Panc1 (cell line): ENCODE measurements around the gene HMCN2. TPM values are rescaled to one million over a fixed set of nuclear protein-coding genes. Genes with fewer than 3 reads are reported as not detected.

Source experiments
- ATAC-seq: fragments of 200-7000 bp; cut with Tn5 transposase; 2 replicates; pipeline ENCODE4 v1.9.1; 2020; ENCODE audit warnings: mild to moderate bottlenecking, moderate library complexity
- BruUV-seq: library from RNA; stranded (reverse); fragments of 400-500 nt; replicated peaks from 2 replicates; lab custom pipeline; 2021; lab: Mats Ljungman, UMichigan
- CTCF ChIA-PET: fragments of 300-600 bp; sonication (Branson Sonifier 250); formaldehyde crosslinking; loops from one replicate; lab custom pipeline; 2022; ENCODE audit warnings: antibody characterized with exemption; lab: Charles Lee
- POLR2A ChIA-PET: fragments of 300-600 bp; sonication (Branson Sonifier 250); formaldehyde crosslinking; loops from one replicate; lab custom pipeline; 2022; ENCODE audit warnings: antibody characterized with exemption; lab: Charles Lee
- DNase-seq: peaks from one replicate; pipeline ENCODE4 v3.0.0-alpha.2; 2010; ENCODE audit warnings: low read depth, low spot score
- H3K27ac ChIP-seq: 2 replicates; pipeline ENCODE4 v1.5.1; 2011; ENCODE audit warnings: mild to moderate bottlenecking, low read length, inconsistent platforms
- H3K27me3 ChIP-seq: fragments of 200-500 bp; sonication (Bioruptor generic); 2 replicates; pipeline ENCODE4 v1.6.0; 2014; ENCODE audit warnings: low read length, inconsistent platforms; ENCODE audit not compliant: control insufficient read depth, insufficient read depth
- H3K36me3 ChIP-seq: fragments of 200-500 bp; sonication (Bioruptor generic); 2 replicates; pipeline ENCODE4 v1.5.1; 2014; ENCODE audit warnings: inconsistent platforms, mild to moderate bottlenecking, low read length, moderate library complexity; ENCODE audit not compliant: control insufficient read depth, insufficient read depth
- H3K4me1 ChIP-seq: 2 replicates; pipeline ENCODE4 v1.5.1; 2011; ENCODE audit warnings: inconsistent platforms, mild to moderate bottlenecking, low read length, moderate library complexity; ENCODE audit not compliant: control insufficient read depth, insufficient read depth
- H3K4me3 ChIP-seq, 2 experiments: 2 replicates each; pipeline ENCODE4 v1.5.1; 2011 to 2012; ENCODE audit warnings: low read depth in 2 of 2, low read length in 2 of 2, mild to moderate bottlenecking in 2 of 2, inconsistent platforms in 1 of 2, moderate library complexity in 1 of 2
- H3K9me3 ChIP-seq: fragments of 200-500 bp; sonication (Bioruptor generic); 2 replicates; pipeline ENCODE4 v1.5.1; 2014; ENCODE audit warnings: low read depth, mild to moderate bottlenecking, inconsistent platforms, low read length, moderate library complexity; ENCODE audit not compliant: control insufficient read depth, insufficient read depth
- CTCF ChIP-seq: fragments of 450-650 bp; IDR thresholded peaks from 2 replicates; pipeline ENCODE4 v1.5.1; 2017; ENCODE audit warnings: mild to moderate bottlenecking
- POLR2AphosphoS5 ChIP-seq: IDR thresholded peaks from 2 replicates; pipeline ENCODE4 v1.6.1; 2012; ENCODE audit warnings: mild to moderate bottlenecking, low read depth, low read length, moderate library complexity
- SIN3A ChIP-seq: IDR thresholded peaks from 2 replicates; pipeline ENCODE4 v1.6.1; 2012; ENCODE audit warnings: low read depth, mild to moderate bottlenecking, low read length, moderate library complexity, borderline replicate concordance; ENCODE audit not compliant: insufficient read depth
- TCF7L2 ChIP-seq: IDR thresholded peaks from 2 replicates; pipeline ENCODE4 v1.6.1; 2011; ENCODE audit warnings: mild to moderate bottlenecking, low read depth, low read length, inconsistent platforms
- in situ Hi-C: cut with HindIII; loops from 2 replicates; pipeline ENCODE4 v1.10.0; 2016; ENCODE audit warnings: low sequenced_read_pairs, low pct_unique_long_range_greater_than_20kb
- intact Hi-C: fragments of 100-400 bp; cut with micrococcal nuclease; formaldehyde crosslinking; loops from one replicate; pipeline ENCODE4 v1.10.0; 2022; ENCODE audit not compliant: unreplicated experiment
- total RNA-seq: library from RNA; stranded (reverse); gene quantifications from one replicate; pipeline ENCODE4 v1.2.1, GENCODE V29; 2021; ENCODE audit not compliant: unreplicated experiment
- TF ChIP-seq, protein P1 (sequence below), 2 experiments: IDR thresholded peaks; 2 replicates each; pipeline ENCODE4 v1.6.1; 2011 to 2012; ENCODE audit warnings: low read depth in 2 of 2, control low read depth in 1 of 2, low read length in 1 of 2, mild to moderate bottlenecking in 1 of 2, moderate library complexity in 1 of 2; ENCODE audit not compliant: insufficient read depth in 1 of 2

The HMCN2 gene
- total RNA-seq, 1 experiment from 2014 or later = 0.05 TPM

GRCh38 chr9:130286781-130287428 is 21.3 kb downstream of the HMCN2 start:
- BruUV-seq = no TSS peak
- no peaks in the 10 kb centered on the region for H3K9me3 ChIP-seq
- intact Hi-C loops = no loop called here
- H3K36me3 ChIP-seq = no peaks in the 10 kb centered on the region
- H3K4me1 ChIP-seq = no peaks in the 10 kb centered on the region
- ATAC-seq (no peak), DNase-seq (no peak)
- no peak overlapping the region for H3K4me3 ChIP-seq
- POLR2A ChIA-PET = no interaction called here
- in situ Hi-C loops = no loop called here
- no peak for TF ChIP-seq CTCF
- TF ChIP-seq, protein P1, sequence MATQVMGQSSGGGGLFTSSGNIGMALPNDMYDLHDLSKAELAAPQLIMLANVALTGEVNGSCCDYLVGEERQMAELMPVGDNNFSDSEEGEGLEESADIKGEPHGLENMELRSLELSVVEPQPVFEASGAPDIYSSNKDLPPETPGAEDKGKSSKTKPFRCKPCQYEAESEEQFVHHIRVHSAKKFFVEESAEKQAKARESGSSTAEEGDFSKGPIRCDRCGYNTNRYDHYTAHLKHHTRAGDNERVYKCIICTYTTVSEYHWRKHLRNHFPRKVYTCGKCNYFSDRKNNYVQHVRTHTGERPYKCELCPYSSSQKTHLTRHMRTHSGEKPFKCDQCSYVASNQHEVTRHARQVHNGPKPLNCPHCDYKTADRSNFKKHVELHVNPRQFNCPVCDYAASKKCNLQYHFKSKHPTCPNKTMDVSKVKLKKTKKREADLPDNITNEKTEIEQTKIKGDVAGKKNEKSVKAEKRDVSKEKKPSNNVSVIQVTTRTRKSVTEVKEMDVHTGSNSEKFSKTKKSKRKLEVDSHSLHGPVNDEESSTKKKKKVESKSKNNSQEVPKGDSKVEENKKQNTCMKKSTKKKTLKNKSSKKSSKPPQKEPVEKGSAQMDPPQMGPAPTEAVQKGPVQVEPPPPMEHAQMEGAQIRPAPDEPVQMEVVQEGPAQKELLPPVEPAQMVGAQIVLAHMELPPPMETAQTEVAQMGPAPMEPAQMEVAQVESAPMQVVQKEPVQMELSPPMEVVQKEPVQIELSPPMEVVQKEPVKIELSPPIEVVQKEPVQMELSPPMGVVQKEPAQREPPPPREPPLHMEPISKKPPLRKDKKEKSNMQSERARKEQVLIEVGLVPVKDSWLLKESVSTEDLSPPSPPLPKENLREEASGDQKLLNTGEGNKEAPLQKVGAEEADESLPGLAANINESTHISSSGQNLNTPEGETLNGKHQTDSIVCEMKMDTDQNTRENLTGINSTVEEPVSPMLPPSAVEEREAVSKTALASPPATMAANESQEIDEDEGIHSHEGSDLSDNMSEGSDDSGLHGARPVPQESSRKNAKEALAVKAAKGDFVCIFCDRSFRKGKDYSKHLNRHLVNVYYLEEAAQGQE (IDR thresholded peaks at IDR 0.05; ENCODE audit: insufficient read depth in 1 of 2, low read depth in 2 of 2, low read length in 1 of 2) = no peak
- TF ChIP-seq POLR2AphosphoS5 = no peak
- no peak for TF ChIP-seq SIN3A
- no peak for TF ChIP-seq TCF7L2
- CTCF ChIA-PET = no interaction called here
- H3K27me3 ChIP-seq = peaks cover 4% of the 10 kb centered on the region
- H3K27ac ChIP-seq = no peak overlapping the region

DNA sequence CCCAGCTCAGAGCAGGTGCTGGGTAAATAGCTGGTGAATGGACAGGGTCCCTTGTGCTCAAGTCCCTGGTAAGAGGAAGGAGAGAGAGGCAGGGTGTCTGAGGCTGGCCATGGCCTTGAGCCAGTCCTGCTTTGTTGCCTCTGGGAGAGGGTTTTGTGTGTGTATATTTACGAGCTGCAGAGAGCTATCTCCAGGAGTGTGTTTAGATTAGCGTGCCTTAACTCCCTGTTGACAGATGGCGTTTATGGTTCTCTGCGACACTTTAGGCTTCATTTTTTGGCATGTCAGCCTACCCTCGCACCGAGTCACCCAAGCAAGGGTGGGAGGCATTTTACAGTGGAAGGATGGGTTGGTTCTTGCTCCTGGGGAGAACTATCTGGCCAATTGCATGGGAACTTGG is 22.2 kb downstream of the HMCN2 start:
- TF ChIP-seq, protein P1 (IDR thresholded peaks at IDR 0.05; ENCODE audit: insufficient read depth in 1 of 2, low read depth in 2 of 2, low read length in 1 of 2) = no peak
- TF ChIP-seq SIN3A (no peak), POLR2AphosphoS5 (no peak), CTCF (no peak), TCF7L2 (no peak)
- POLR2A ChIA-PET = no interaction called here
- ATAC-seq (no peak), DNase-seq (no peak)
- BruUV-seq = no TSS peak
- no peaks in the 10 kb centered on the region for H3K9me3 ChIP-seq
- H3K27ac ChIP-seq = no peak overlapping the region
- intact Hi-C loops = no loop called here
- CTCF ChIA-PET = interaction anchor here (0.5 to 0.7 kb wide), 2 partner anchors 38 to 54 kb away, joined by 3 to 13 read pairs; no protein-coding TSS in a partner anchor
- in situ Hi-C loops = no loop called here
- peaks cover 11% of the 10 kb centered on the region for H3K27me3 ChIP-seq
- H3K4me3 ChIP-seq = no peak overlapping the region
- no peaks in the 10 kb centered on the region for H3K4me1 ChIP-seq
- no peaks in the 10 kb centered on the region for H3K36me3 ChIP-seq
